Spleen (tissue), 11 donors: ENCODE data around the gene UXS1. TPM values are rescaled to one million over a fixed set of nuclear protein-coding genes. Genes with fewer than 3 reads are reported as not detected.
"Not testable (repeated sequence)": the region's sequence is repeated elsewhere in the genome, so short reads cannot be mapped to it uniquely, and the experiment has no call there.

Source experiments
- DNase-seq: peaks from one replicate; pipeline ENCODE4 v3.0.0-alpha.2; 2020
- H3K27ac ChIP-seq, 8 donors: fragments of 200-600 bp; sonication (generic) in 7 of 8; 1 replicate in 4 of 8; 2 replicates in 4 of 8; pipeline versions ENCODE4 v1.5.0 to v1.8.0; 2016 to 2021; ENCODE audit warnings: inconsistent platforms in 4 of 8, mild to moderate bottlenecking in 4 of 8, moderate library complexity in 1 of 8
- H3K27me3 ChIP-seq, 7 donors: fragments of 200-600 bp; sonication (generic) in 6 of 7; replicated peaks in 1 of 7; 1 replicate in 4 of 7; 2 replicates in 3 of 7; pipeline versions ENCODE4 v1.5.0 to v1.8.0; 2016 to 2021; ENCODE audit warnings: inconsistent platforms in 3 of 7, mild to moderate bottlenecking in 1 of 7
- H3K36me3 ChIP-seq, 6 donors: fragments of 200-600 bp; sonication (generic) in 5 of 6; 1 replicate in 4 of 6; 2 replicates in 2 of 6; pipeline versions ENCODE4 v1.5.0 to v1.8.0; 2016 to 2021; ENCODE audit warnings: inconsistent platforms in 2 of 6
- H3K4me1 ChIP-seq, 6 donors: fragments of 200-600 bp; sonication (generic) in 5 of 6; 1 replicate in 3 of 6; 2 replicates in 3 of 6; pipeline versions ENCODE4 v1.5.0 to v1.8.0; 2016 to 2021; ENCODE audit warnings: inconsistent platforms in 3 of 6
- H3K4me3 ChIP-seq, 8 donors: fragments of 200-600 bp; sonication (generic) in 7 of 8; 1 replicate in 4 of 8; 2 replicates in 4 of 8; pipeline versions ENCODE4 v1.5.0 to v1.8.0; 2016 to 2021; ENCODE audit warnings: inconsistent platforms in 4 of 8, mild to moderate bottlenecking in 4 of 8, moderate library complexity in 2 of 8
- H3K9me3 ChIP-seq, 8 donors: fragments of 200-600 bp; sonication (generic) in 7 of 8; 1 replicate in 4 of 8; 2 replicates in 4 of 8; pipeline versions ENCODE4 v1.5.0 to v1.8.0; 2016 to 2021; ENCODE audit warnings: inconsistent platforms in 4 of 8
- CTCF ChIP-seq, 11 experiments: fragments of 200-600 bp in 7 of 11; fragments of 450-650 bp in 4 of 11; sonication (generic) in 4 of 11; IDR thresholded peaks in 8 of 11; conservative IDR thresholded peaks in 3 of 11; 1 replicate in 7 of 11; 2 replicates in 4 of 11; pipeline versions ENCODE4 v1.4.0 to v1.8.0; 2016 to 2021; ENCODE audit warnings: antibody characterized with exemption in 11 of 11, inconsistent platforms in 4 of 11, mild to moderate bottlenecking in 1 of 11
- POLR2A ChIP-seq, 3 donors: fragments of 450-650 bp; IDR thresholded peaks; one replicate each; pipeline ENCODE4 v1.5.1; 2017; ENCODE audit warnings: antibody characterized with exemption in 3 of 3, mild to moderate bottlenecking in 1 of 3
- POLR2AphosphoS5 ChIP-seq, 3 donors: sonication (generic); formaldehyde crosslinking; IDR thresholded peaks; one replicate each; pipeline ENCODE4 v1.5.1; 2017; ENCODE audit warnings: antibody characterized with exemption in 3 of 3
- WGBS, 5 donors: extraction: QIAGEN DNeasy Blood & Tissue Kit in 3 of 5; methylation state at CpG; one replicate each; pipeline versions ENCODE4 v1.1.5 to v1.1.7; 2013 to 2018; 5-methylcytosine and 5-hydroxymethylcytosine counted together
- intact Hi-C: fragments of 100-400 bp; cut with DNase I; formaldehyde crosslinking; loops from one replicate; pipeline ENCODE4 v1.15.0; 2023; ENCODE audit warnings: low total_unique reads
- polyA plus RNA-seq, 3 donors: library from polyadenylated mRNA; stranded (reverse); fragments of 200-250 nt; gene quantifications; one replicate each; pipeline ENCODE4 v1.2.1, GENCODE V29; 2013
- total RNA-seq, 7 donors: library from RNA; depleted of rRNA in 3 of 7; stranded (reverse); fragments of >200 nt in 3 of 7; fragmentation: NEBNext Ultra II Directional in 4 of 7; extraction: Animal tissue kit (Norgen Biotek cat#: 25700) in 4 of 7; gene quantifications; one replicate each; pipeline versions ENCODE4 v1.1.0 to v1.2.1, GENCODE V29; 2016 to 2021
- donor health status: healthy with polysubstance abuse.
- donor health status: DM: no; HTN: no; CAD: no; lungs with moderate emphysema.
- donor health status: DM: no; HTN: no; CAD: no.
- donor health status: Bipolar disorder and iron deficiency.
- donor health status: healthy.
- donor health status: DM: no; HTN: no; CAD: no.
- donor health status: DM: yes; HTN: yes; CAD: no.

Gene UXS1
- total and polyA plus RNA-seq, 10 donors = 9.5 to 60.1 (median 40.3) TPM

GRCh38 chr2:106139238-106139935 lies 54.7 kb downstream of the UXS1 start:
- peaks cover 0 to 52% (median 14%) of the 10 kb centered on the region in 6 donors for H3K4me1 ChIP-seq
- peaks cover 0 to 47% (median 0%) of the 10 kb centered on the region in 6 donors for H3K36me3 ChIP-seq
- 68 to 78% (median 69%) methylated on average over 10 of the region's 10 CpGs for WGBS, 5 donors
- no peaks in the 10 kb centered on the region for H3K27me3 ChIP-seq
- no peak for DNase-seq
- H3K27ac ChIP-seq = peak overlapping the region in 6 of 8 donors; percentile 34 to 67 (median 53)
- intact Hi-C loops = no loop called here
- TF ChIP-seq POLR2A (IDR thresholded peaks at IDR 0.05) (no peak), POLR2AphosphoS5 (IDR thresholded peaks at IDR 0.05) (no peak), CTCF (IDR thresholded peaks at IDR 0.05 in 8 of 11, conservative IDR thresholded peaks at IDR 0.05 in 3 of 11) (no peak)
- H3K4me3 ChIP-seq = no peak overlapping the region
- no peaks in the 10 kb centered on the region for H3K9me3 ChIP-seq

- no peaks in the 10 kb centered on the region for H3K27me3 ChIP-seq
- no peak for DNase-seq
- WGBS, 5 donors = 48 to 69% (median 55%) methylated on average over 11 of the region's 11 CpGs
- H3K9me3 ChIP-seq = no peaks in the 10 kb centered on the region
- peak overlapping the region in 6 of 8 donors; percentile 34 to 67 (median 53) for H3K27ac ChIP-seq
- H3K4me3 ChIP-seq = peak overlapping the region in 1 of 8 donors; percentile 15
- H3K4me1 ChIP-seq = peaks cover 0 to 46% (median 14%) of the 10 kb centered on the region in 6 donors
- peaks cover 0 to 40% (median 0%) of the 10 kb centered on the region in 6 donors for H3K36me3 ChIP-seq
- TF ChIP-seq POLR2AphosphoS5 (IDR thresholded peaks at IDR 0.05) = no peak
- TF ChIP-seq POLR2A (IDR thresholded peaks at IDR 0.05) = no peak
- no peak for TF ChIP-seq CTCF (IDR thresholded peaks at IDR 0.05 in 8 of 11, conservative IDR thresholded peaks at IDR 0.05 in 3 of 11)
- intact Hi-C loops = no loop called here
Measured at GRCh38 chr2:106138543-106139237, 55.4 kb downstream of the UXS1 start.

- H3K9me3 ChIP-seq = no peaks in the 10 kb centered on the region
- peak overlapping the region in 1 of 8 donors; percentile 15 for H3K4me3 ChIP-seq
- peak overlapping the region in 5 of 8 donors; percentile 34 to 67 (median 52) for H3K27ac ChIP-seq
- TF ChIP-seq CTCF (IDR thresholded peaks at IDR 0.05 in 8 of 11, conservative IDR thresholded peaks at IDR 0.05 in 3 of 11) (no peak), POLR2A (IDR thresholded peaks at IDR 0.05) (no peak), POLR2AphosphoS5 (IDR thresholded peaks at IDR 0.05) (no peak)
- intact Hi-C loops = no loop called here
- DNase-seq = no peak
- peaks cover 0 to 32% (median 0%) of the 10 kb centered on the region in 6 donors for H3K36me3 ChIP-seq
- H3K4me1 ChIP-seq = peaks cover 0 to 42% (median 14%) of the 10 kb centered on the region in 6 donors
- H3K27me3 ChIP-seq = no peaks in the 10 kb centered on the region
- WGBS, 5 donors = 75 to 81% (median 78%) methylated on average over 14 of the region's 14 CpGs
Measured at GRCh38 chr2:106137731-106138521, 56.2 kb downstream of the UXS1 start.

GRCh38 chr2:106131192-106131591 lies 62.9 kb downstream of the UXS1 start:
- Histone ChIP-seq H3K36me3 (peaks cover 0 to 33% (median 13%) of the 10 kb centered on the region in 6 donors), H3K4me3 (peak overlapping the region in 1 of 8 donors; percentile 32)
- H3K9me3 ChIP-seq, H3K27me3 ChIP-seq, intact Hi-C loops, H3K27ac ChIP-seq, H3K4me1 ChIP-seq, DNase-seq: not testable (repeated sequence)
- WGBS, 5 donors = 67 to 70% methylated on average over 6 to 12 of the region's 14 CpGs; no CpG with 5 or more reads in 3 of the 5 donors
